DND-41 (cell line): ENCODE results near the gene CD93.

Source experiments
- ATAC-seq: fragments of 200-7000 bp; cut with Tn5 transposase; 3 replicates; pipeline ENCODE4 v1.9.1; 2021; ENCODE audit warnings: low read depth; ENCODE audit not compliant: insufficient read depth
- DNase-seq: peaks from one replicate; pipeline ENCODE4 v3.0.0-alpha.2; 2020
- H2AFZ ChIP-seq: 2 replicates; pipeline ENCODE4 v1.6.0; 2012; ENCODE audit warnings: low read depth, low read length
- H3K27ac ChIP-seq: 2 replicates; pipeline ENCODE4 v1.5.1; 2012; ENCODE audit warnings: low read length, inconsistent platforms
- H3K27me3 ChIP-seq: fragments of 200-600 bp; sonication (generic); 2 replicates; pipeline ENCODE4 v1.6.0; 2012; ENCODE audit warnings: low read length, mild to moderate bottlenecking, inconsistent platforms; ENCODE audit not compliant: insufficient read depth, poor library complexity
- H3K36me3 ChIP-seq: 2 replicates; pipeline ENCODE4 v1.5.1; 2012; ENCODE audit warnings: low read length, inconsistent platforms; ENCODE audit not compliant: insufficient read depth
- H3K4me1 ChIP-seq: 2 replicates; pipeline ENCODE4 v1.5.1; 2012; ENCODE audit warnings: mild to moderate bottlenecking, low read length; ENCODE audit not compliant: insufficient read depth
- H3K4me2 ChIP-seq: 2 replicates; pipeline ENCODE4 v1.6.0; 2012; ENCODE audit warnings: mild to moderate bottlenecking, moderate library complexity, low read length, inconsistent platforms; ENCODE audit not compliant: insufficient read depth
- H3K4me3 ChIP-seq, 2 experiments: fragments of 200-600 bp in 1 of 2; shearing (Covaris generic) in 1 of 2; 2 replicates each; pipeline ENCODE4 v1.5.1; 2012 to 2016; ENCODE audit warnings: inconsistent platforms in 2 of 2, low read length in 2 of 2, mild to moderate bottlenecking in 2 of 2, low read depth in 1 of 2, moderate library complexity in 1 of 2
- H3K79me2 ChIP-seq: 2 replicates; pipeline ENCODE4 v1.6.0; 2012; ENCODE audit warnings: low read length, inconsistent platforms; ENCODE audit not compliant: insufficient read depth
- H3K9ac ChIP-seq: 2 replicates; pipeline ENCODE4 v1.6.0; 2012; ENCODE audit warnings: low read depth, mild to moderate bottlenecking, inconsistent platforms, low read length, moderate library complexity
- H3K9me3 ChIP-seq: 2 replicates; pipeline ENCODE4 v1.5.1; 2012; ENCODE audit warnings: low read length, moderate library complexity, mild to moderate bottlenecking, inconsistent platforms; ENCODE audit not compliant: insufficient read depth, severe bottlenecking
- H4K20me1 ChIP-seq: 2 replicates; pipeline ENCODE4 v1.6.0; 2012; ENCODE audit warnings: low read length; ENCODE audit not compliant: insufficient read depth
- EZH2 ChIP-seq: IDR thresholded peaks from 3 replicates; pipeline ENCODE4 v1.6.1; 2012; ENCODE audit warnings: borderline replicate concordance, low read depth, mild to moderate bottlenecking, moderate library complexity, low read length, inconsistent platforms; ENCODE audit not compliant: severe bottlenecking
- TF ChIP-seq, protein P1 (sequence below): IDR thresholded peaks from 2 replicates; pipeline ENCODE4 v1.5.1; 2012; ENCODE audit warnings: borderline replicate concordance, low read length, moderate library complexity, mild to moderate bottlenecking; ENCODE audit not compliant: poor library complexity, severe bottlenecking; ENCODE audit errors: extremely low read depth

The CD93 gene

DNA sequence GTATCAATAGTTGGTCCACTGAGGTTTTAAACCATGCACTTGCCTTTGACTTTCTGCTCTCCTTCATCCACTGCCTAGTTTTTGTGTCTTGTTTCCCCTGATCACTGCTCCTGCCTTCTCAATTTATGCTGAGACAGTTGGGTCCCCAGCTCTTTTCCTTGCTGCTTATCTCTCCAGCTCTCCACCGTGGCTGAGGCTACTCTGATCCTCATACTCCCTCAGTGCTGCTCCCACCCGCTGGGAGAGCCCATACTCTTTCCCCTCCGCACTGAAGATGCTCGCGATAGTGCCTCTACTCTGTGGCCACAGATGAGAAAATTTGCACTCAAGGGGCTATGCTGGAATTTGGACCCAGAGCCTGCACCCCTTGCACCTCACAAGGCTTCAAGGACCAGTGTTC lies 33.2 kb downstream of the CD93 start:
- no peaks in the 10 kb centered on the region for H3K27me3 ChIP-seq
- no peaks in the 10 kb centered on the region for H3K4me1 ChIP-seq
- H3K79me2 ChIP-seq: no peaks in the 10 kb centered on the region
- no peak for TF ChIP-seq EZH2
- TF ChIP-seq, protein P1, sequence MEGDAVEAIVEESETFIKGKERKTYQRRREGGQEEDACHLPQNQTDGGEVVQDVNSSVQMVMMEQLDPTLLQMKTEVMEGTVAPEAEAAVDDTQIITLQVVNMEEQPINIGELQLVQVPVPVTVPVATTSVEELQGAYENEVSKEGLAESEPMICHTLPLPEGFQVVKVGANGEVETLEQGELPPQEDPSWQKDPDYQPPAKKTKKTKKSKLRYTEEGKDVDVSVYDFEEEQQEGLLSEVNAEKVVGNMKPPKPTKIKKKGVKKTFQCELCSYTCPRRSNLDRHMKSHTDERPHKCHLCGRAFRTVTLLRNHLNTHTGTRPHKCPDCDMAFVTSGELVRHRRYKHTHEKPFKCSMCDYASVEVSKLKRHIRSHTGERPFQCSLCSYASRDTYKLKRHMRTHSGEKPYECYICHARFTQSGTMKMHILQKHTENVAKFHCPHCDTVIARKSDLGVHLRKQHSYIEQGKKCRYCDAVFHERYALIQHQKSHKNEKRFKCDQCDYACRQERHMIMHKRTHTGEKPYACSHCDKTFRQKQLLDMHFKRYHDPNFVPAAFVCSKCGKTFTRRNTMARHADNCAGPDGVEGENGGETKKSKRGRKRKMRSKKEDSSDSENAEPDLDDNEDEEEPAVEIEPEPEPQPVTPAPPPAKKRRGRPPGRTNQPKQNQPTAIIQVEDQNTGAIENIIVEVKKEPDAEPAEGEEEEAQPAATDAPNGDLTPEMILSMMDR: no peak
- no peaks in the 10 kb centered on the region for H4K20me1 ChIP-seq
- no peak overlapping the region for H3K4me2 ChIP-seq
- DNase-seq: no peak
- H2AFZ ChIP-seq: no peak overlapping the region
- H3K4me3 ChIP-seq: no peak overlapping the region
- ATAC-seq: no peak
- H3K27ac ChIP-seq: no peak overlapping the region
- no peaks in the 10 kb centered on the region for H3K9me3 ChIP-seq
- no peak overlapping the region for H3K9ac ChIP-seq
- H3K36me3 ChIP-seq: no peaks in the 10 kb centered on the region

DNA sequence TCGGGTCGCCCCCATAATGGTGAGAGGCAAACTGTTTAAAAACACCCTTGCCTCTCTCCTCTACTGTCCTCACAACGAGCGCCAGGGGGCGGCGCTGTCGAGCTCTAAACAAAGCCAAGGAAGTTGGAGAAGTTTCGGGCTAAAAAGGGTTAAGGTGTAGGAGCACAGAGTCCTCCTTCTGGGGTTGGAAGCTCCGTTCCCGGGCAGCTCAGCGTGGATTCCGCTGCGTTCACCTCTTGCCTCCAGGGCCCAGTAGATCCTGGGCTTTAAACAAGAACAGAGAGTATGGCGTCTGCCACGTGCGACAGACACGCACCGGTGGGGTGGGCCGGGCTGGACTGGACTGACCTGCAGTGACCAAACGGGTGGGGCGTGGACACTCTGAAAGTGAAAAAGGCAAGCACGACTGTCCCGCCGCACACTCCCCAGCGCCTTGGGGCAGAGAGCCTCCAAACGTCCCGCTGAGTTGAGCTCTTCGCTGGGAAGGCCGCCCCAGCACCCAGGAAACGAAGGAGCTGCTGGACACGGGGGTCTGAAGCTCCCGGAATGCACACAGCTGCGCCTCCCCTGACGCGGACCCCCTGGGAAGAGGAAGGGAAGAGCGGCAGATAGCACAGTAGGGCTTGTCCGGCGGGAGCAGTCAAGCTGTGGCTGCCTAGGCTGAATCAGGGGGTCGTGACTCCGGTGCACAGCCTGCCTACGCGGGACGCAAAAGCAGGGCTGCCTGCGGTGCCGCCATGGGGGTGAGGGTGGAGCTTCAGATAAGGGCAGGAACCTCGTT lies 35.1 kb downstream of the CD93 start:
- Histone ChIP-seq H3K27ac (no peak overlapping the region), H3K9me3 (no peaks in the 10 kb centered on the region), H3K36me3 (no peaks in the 10 kb centered on the region), H3K4me1 (no peaks in the 10 kb centered on the region), H3K4me2 (no peak overlapping the region), H3K27me3 (no peaks in the 10 kb centered on the region), H3K79me2 (no peaks in the 10 kb centered on the region), H2AFZ (no peak overlapping the region), H3K4me3 (no peak overlapping the region), H4K20me1 (no peaks in the 10 kb centered on the region), H3K9ac (no peak overlapping the region)
- ATAC-seq: peak; percentile 35; the same call in 1 of the 3 replicates
- peak; percentile 30 for DNase-seq
- TF ChIP-seq EZH2: no peak
- TF ChIP-seq, protein P1: peak; percentile 47

DNA sequence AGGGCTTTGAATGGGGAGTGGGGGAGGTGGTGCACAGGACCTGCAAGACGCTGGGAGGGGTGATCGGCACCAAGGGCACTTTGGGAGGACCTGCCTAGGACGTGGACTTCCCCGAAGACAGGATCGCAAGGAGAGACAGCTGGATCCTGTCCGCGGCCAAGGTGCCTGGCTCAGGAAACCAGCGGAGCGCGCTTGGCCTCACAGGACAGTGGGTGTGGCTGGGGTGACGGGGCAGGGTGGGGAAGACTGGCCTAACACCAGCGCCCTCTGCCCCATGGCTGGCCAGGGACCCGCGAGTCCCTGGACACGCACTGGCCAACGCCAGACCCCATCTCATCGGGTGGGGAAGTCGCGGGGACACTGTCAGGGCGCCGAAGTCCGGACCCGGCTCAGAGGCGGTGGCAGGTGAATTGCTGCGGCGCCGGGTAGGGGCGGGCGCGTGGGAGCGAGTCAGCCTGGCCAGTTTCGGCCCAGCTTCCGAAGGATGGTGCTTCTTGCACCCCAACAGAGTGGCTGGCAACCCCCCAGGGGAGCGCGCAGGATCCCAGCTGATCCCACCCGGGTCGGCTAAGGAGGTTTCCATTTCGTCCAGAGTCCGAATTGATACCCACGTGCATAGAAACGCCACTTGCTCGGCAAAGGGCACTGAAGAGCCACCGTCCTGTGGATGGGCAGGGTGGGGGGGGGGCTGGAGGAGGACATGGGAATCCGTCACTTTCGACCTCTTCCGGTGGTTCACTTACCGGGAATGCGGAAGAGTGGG lies 35.9 kb downstream of the CD93 start:
- Histone ChIP-seq H3K79me2 (no peaks in the 10 kb centered on the region), H4K20me1 (no peaks in the 10 kb centered on the region), H3K4me2 (no peak overlapping the region), H3K9ac (no peak overlapping the region), H3K27ac (no peak overlapping the region), H3K27me3 (no peaks in the 10 kb centered on the region), H2AFZ (no peak overlapping the region), H3K4me3 (no peak overlapping the region), H3K9me3 (no peaks in the 10 kb centered on the region), H3K36me3 (no peaks in the 10 kb centered on the region), H3K4me1 (no peaks in the 10 kb centered on the region)
- ATAC-seq: no peak
- no peak for TF ChIP-seq EZH2
- TF ChIP-seq, protein P1: no peak
- DNase-seq: no peak
